ENCODE data around the gene PPM1L.

The PPM1L gene

DNA sequence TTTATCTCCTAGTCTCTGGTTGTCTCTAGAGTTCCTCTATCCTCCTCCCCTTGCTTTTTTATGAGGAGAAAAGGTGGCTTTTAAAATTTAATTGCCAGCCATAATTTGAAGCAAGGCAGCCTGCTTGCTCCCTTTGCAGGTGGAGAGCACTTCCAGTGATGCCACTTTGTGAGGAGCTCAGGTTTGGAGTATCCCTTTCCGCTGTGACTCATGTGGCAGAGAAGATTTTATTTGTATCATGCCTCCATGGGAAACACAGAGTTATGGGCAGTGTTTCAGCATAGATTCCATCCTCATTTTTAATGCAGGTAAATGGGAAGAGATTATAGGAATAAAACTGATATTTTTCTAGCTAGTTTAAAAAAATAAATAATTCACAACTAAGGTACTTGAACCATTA, 7.0 kb downstream of the PPM1L start:
- no peaks in the 10 kb centered on the region for H3K79me2 ChIP-seq (ENCODE audit: low read length)
- H3K9ac ChIP-seq (ENCODE audit: low read length): no peak overlapping the region
- DNase-seq: no peak
- no peaks in the 10 kb centered on the region for H4K20me1 ChIP-seq (ENCODE audit: insufficient read depth, low read length)
- peaks cover 3% of the 10 kb centered on the region; the same call in 1 of the 2 replicates for H3F3A ChIP-seq (ENCODE audit: insufficient read depth, low read length)
- 0 out of 2 replicates have a peak, but pooled peaks cover 6% of the 10 kb centered on the region for H3K4me1 ChIP-seq (ENCODE audit: low read length)
- no peak overlapping the region for H2AFZ ChIP-seq (ENCODE audit: low read length)
- H3K4me3 ChIP-seq (ENCODE audit: low read length): no peak overlapping the region
- H3K27ac ChIP-seq (ENCODE audit: low read length): no peak overlapping the region
- H3K27me3 ChIP-seq (replicated peaks; ENCODE audit: insufficient read depth, low read length): no peaks in the 10 kb centered on the region
- no peaks in the 10 kb centered on the region for H3K9me3 ChIP-seq (replicated peaks; ENCODE audit: insufficient read depth, low read length)
- H3K9me2 ChIP-seq (replicated peaks; ENCODE audit: insufficient read depth, low read length): no peaks in the 10 kb centered on the region
- no peaks in the 10 kb centered on the region for H3K36me3 ChIP-seq (replicated peaks; ENCODE audit: insufficient read depth, low read length)
- no peak overlapping the region for H3K4me2 ChIP-seq (ENCODE audit: low read depth, low read length)
- TF ChIP-seq, protein P1, sequence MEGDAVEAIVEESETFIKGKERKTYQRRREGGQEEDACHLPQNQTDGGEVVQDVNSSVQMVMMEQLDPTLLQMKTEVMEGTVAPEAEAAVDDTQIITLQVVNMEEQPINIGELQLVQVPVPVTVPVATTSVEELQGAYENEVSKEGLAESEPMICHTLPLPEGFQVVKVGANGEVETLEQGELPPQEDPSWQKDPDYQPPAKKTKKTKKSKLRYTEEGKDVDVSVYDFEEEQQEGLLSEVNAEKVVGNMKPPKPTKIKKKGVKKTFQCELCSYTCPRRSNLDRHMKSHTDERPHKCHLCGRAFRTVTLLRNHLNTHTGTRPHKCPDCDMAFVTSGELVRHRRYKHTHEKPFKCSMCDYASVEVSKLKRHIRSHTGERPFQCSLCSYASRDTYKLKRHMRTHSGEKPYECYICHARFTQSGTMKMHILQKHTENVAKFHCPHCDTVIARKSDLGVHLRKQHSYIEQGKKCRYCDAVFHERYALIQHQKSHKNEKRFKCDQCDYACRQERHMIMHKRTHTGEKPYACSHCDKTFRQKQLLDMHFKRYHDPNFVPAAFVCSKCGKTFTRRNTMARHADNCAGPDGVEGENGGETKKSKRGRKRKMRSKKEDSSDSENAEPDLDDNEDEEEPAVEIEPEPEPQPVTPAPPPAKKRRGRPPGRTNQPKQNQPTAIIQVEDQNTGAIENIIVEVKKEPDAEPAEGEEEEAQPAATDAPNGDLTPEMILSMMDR (IDR thresholded peaks at IDR 0.05; ENCODE audit: low read length): no peak
- TF ChIP-seq EZH2phosphoT487 (IDR thresholded peaks at IDR 0.05; ENCODE audit: low read length): no peak
- TF ChIP-seq EZH2 (optimal IDR thresholded peaks at IDR 0.05; ENCODE audit: low read depth, low read length): no peak

DNA sequence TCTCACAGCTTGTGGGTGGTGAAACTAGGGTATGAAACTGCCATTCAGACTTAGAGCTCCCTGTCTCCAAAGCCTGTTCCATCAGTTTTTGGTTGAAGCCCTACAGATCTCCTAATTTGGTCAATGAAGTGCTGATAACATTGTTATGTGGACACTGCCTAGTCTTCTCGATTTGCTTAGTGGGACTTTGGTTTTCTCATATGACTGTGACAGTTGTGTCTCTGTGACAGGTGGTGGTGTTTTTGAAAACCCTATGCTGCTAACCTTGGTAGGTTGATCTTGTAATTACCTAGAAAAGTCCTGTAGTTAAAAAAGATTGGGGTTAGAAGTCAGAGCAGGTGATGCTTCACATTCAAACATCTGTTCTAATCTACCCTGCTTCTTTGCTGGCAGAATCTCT, 9.2 kb downstream of the PPM1L start:
- Histone ChIP-seq H3K9me3 (replicated peaks; ENCODE audit: insufficient read depth, low read length) (no peaks in the 10 kb centered on the region), H3K36me3 (replicated peaks; ENCODE audit: insufficient read depth, low read length) (no peaks in the 10 kb centered on the region), H3K27me3 (replicated peaks; ENCODE audit: insufficient read depth, low read length) (no peaks in the 10 kb centered on the region), H3K4me3 (ENCODE audit: low read length) (no peak overlapping the region), H3K9me2 (replicated peaks; ENCODE audit: insufficient read depth, low read length) (no peaks in the 10 kb centered on the region), H3K79me2 (ENCODE audit: low read length) (no peaks in the 10 kb centered on the region), H2AFZ (ENCODE audit: low read length) (no peak overlapping the region), H3K9ac (ENCODE audit: low read length) (no peak overlapping the region), H3K4me2 (ENCODE audit: low read depth, low read length) (no peak overlapping the region), H3K4me1 (ENCODE audit: low read length) (0 out of 2 replicates have a peak, but pooled peaks cover 6% of the 10 kb centered on the region), H3K27ac (ENCODE audit: low read length) (no peak overlapping the region), H4K20me1 (ENCODE audit: insufficient read depth, low read length) (no peaks in the 10 kb centered on the region), H3F3A (ENCODE audit: insufficient read depth, low read length) (peaks cover 3% of the 10 kb centered on the region; the same call in 1 of the 2 replicates)
- TF ChIP-seq EZH2 (optimal IDR thresholded peaks at IDR 0.05; ENCODE audit: low read depth, low read length) (no peak), EZH2phosphoT487 (IDR thresholded peaks at IDR 0.05; ENCODE audit: low read length) (no peak)
- TF ChIP-seq, protein P1 (IDR thresholded peaks at IDR 0.05; ENCODE audit: low read length): no peak
- DNase-seq: no peak

DNA sequence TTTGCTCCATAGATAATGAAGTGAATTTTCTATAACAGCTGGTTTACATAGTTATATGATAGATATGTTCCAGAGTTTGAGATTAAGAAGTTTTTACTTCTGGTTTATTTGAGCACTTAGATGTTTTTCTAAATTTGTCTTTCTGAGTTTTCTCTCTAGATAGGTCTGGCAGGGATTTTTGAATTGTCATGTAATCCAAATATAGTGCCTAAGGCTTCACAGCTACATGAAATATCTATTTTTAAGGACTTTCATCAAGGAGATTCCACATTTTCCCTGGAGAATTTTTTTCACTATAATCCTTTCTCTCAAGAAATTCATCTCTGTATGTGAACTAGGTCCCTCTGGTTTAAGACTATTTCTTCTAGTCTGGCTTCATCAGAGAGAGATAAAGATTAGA, 12.0 kb downstream of the PPM1L start:
- no peaks in the 10 kb centered on the region for H3K27me3 ChIP-seq (replicated peaks; ENCODE audit: insufficient read depth, low read length)
- peaks cover 3% of the 10 kb centered on the region; the same call in 1 of the 2 replicates for H3F3A ChIP-seq (ENCODE audit: insufficient read depth, low read length)
- H3K27ac ChIP-seq (ENCODE audit: low read length): no peak overlapping the region
- H3K9me3 ChIP-seq (replicated peaks; ENCODE audit: insufficient read depth, low read length): no peaks in the 10 kb centered on the region
- H3K9ac ChIP-seq (ENCODE audit: low read length): no peak overlapping the region
- DNase-seq: no peak
- no peak overlapping the region for H3K4me2 ChIP-seq (ENCODE audit: low read depth, low read length)
- no peak overlapping the region for H2AFZ ChIP-seq (ENCODE audit: low read length)
- no peaks in the 10 kb centered on the region for H3K79me2 ChIP-seq (ENCODE audit: low read length)
- H3K4me3 ChIP-seq (ENCODE audit: low read length): no peak overlapping the region
- H3K36me3 ChIP-seq (replicated peaks; ENCODE audit: insufficient read depth, low read length): no peaks in the 10 kb centered on the region
- TF ChIP-seq EZH2 (optimal IDR thresholded peaks at IDR 0.05; ENCODE audit: low read depth, low read length) (no peak), EZH2phosphoT487 (IDR thresholded peaks at IDR 0.05; ENCODE audit: low read length) (no peak)
- TF ChIP-seq, protein P1 (IDR thresholded peaks at IDR 0.05; ENCODE audit: low read length): no peak
- H3K9me2 ChIP-seq (replicated peaks; ENCODE audit: insufficient read depth, low read length): no peaks in the 10 kb centered on the region
- 0 out of 2 replicates have a peak, but pooled peaks cover 6% of the 10 kb centered on the region for H3K4me1 ChIP-seq (ENCODE audit: low read length)
- H4K20me1 ChIP-seq (ENCODE audit: insufficient read depth, low read length): no peaks in the 10 kb centered on the region
